Activated CD8-positive, alpha-beta memory T cell treated with anti-CD3 and anti-CD28 coated beads, Interleukin-2, amount 50 U/mL, for 48 hours (primary cell): ENCODE data around the gene MANEAL.

Source experiments
- DNase-seq: peaks from one replicate; pipeline ENCODE4 v3.0.0-alpha.2; 2020

Gene MANEAL

GRCh38 chr1:37828410-37829074 is 34.9 kb downstream of the MANEAL start:
- DNase-seq = no peak

DNA sequence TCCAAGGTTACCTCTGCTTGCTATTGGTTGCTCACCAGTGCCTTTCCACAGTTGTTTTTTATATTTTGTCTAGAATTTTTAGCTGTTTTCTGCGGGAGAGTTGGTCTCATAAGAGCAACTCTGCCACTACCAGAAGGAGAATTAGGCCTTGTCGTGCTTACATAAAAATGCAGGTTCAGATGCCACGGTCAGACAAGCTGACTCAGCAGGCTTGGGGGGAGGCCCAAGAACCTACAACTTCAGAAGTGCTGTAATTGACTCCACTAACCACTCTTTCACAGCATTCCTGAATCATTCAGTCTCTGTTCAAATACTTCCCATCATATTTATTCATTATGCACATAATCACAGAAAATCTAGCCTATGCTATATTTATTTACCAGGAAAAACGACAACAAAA is 37.5 kb downstream of the MANEAL start:
- DNase-seq = no peak

- DNase-seq = no peak
Measured at GRCh38 chr1:37831809-37832208, 38.2 kb downstream of the MANEAL start.

GRCh38 chr1:37836788-37837187 is 43.1 kb downstream of the MANEAL start:
- no peak for DNase-seq

DNA sequence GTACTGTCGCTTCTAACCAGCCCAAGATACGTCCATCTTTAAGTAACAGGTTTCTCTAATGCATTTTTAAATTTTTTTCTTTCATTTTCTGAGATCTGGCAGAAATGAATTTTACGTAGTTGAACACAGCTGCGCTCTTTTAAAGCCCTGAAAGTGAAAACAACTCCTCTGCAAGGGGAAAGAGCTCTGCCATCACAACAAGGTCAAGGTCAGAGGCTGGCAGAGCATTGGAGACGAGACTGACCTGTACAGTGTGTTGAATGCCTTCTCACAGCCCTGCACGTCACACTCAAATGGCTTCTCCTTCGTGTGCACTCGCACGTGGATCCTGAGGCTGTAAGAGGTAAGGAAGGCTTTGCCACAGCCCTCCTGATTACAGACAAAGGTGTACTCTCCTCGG is 46.0 kb downstream of the MANEAL start:
- DNase-seq = no peak

DNA sequence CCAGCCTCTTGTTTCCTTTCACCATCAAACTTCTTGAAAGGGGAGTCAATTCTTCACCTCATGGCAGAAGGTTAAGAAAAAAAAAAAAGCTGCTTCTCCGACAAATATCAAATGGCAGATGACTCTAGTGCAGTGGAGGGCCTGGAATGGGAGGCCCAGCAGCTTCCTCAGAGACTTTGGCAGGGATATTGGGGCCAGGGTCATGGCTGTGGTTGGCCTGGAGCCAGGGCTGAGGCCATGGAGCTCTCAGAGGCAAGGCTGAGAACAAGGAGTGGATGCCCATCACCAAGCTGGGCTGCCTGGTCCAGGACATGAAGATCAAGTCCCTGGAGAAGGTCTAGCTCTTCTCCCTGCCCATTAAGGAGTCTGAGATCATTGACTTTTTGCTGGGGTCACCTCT is 47.1 kb downstream of the MANEAL start:
- DNase-seq = no peak

- DNase-seq = no peak
Measured at GRCh38 chr1:37841652-37842051, 48.0 kb downstream of the MANEAL start.

GRCh38 chr1:37844536-37844935 is 50.9 kb downstream of the MANEAL start:
- no peak for DNase-seq

GRCh38 chr1:37845049-37845646 is 51.5 kb downstream of the MANEAL start:
- DNase-seq = no peak

- no peak for DNase-seq
Measured at GRCh38 chr1:37845786-37846185, 52.1 kb downstream of the MANEAL start.

DNA sequence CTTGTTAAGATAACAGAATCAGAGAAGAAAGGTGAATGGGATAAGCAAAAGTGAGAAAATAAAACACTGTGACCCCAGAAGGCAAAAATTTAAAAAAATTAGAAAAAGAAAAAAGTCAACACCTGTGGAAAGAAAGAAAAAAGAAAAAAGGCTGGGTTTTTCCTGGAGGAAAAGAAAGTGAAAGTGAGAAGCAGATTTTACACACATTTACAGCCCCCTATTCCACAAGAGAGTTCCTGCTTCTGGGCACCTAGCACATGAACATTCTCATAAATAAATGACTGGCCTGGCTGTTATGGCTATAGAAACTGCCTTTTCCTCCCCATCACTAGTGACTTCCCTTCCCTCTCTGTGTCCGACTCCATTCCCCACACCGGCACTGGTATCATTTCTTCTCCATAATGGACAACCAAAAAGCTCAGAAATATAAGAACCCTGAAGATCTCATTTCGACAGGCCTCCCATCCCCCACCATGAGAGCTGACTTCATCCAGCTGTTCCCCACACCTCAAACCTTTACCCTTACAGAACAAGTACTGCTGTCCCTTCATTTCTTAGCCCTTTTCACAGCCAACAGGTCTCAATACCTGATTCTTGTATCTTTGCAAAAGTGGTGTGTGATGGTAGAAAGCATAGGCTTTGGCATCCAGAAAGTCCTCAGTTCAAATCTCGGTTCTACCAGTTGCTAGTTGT is 53.1 kb downstream of the MANEAL start:
- DNase-seq = no peak

- no peak for DNase-seq
Measured at GRCh38 chr1:37849480-37849879, 55.8 kb downstream of the MANEAL start.

DNA sequence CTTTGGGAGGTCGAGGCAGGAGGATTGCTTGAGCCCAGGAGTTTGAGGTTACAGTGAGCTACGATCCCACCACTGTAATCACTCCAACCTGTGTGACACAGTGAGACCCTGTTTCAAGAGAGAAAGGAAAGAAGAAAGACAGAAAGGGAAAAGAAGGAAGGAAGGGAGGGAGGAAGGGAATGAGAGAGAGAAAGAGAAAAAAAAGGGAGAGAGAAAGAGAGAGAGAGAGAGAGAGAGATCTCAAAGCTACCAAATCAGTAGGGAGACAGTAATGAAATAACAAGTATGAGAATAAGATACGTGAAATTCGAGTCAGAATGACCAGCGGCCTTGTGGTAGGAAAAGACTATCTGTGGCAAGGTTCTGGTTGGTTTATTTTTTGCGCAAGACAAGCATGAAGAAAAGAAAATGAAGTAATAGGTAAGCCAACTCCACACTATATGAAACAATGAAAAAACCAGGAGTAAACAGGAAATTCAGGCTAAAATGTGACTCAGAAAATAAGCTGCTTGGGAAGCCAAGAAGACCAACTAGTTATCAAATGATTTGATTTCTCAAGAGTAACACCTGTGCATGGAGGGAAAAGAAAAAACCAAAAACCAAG is 56.8 kb downstream of the MANEAL start:
- DNase-seq = no peak
